KOPT-K1 (cell line): Measurements from ENCODE around the gene FKBP5.
"Not testable (repeated sequence)": the region's sequence is repeated elsewhere in the genome, so short reads cannot be mapped to it uniquely, and the experiment has no call there.

Experiments
- H3K27ac ChIP-seq: fragments of 200-600 bp; sonication (generic); 2 replicates; pipeline ENCODE4 v1.5.1; 2016; ENCODE audit warnings: antibody characterized with exemption, mild to moderate bottlenecking, low read depth, low read length; ENCODE audit not compliant: poor library complexity, severe bottlenecking
- H3K36me3 ChIP-seq: fragments of 200-600 bp; sonication (generic); 2 replicates; pipeline ENCODE4 v1.5.1; 2017; ENCODE audit warnings: antibody characterized with exemption, mild to moderate bottlenecking, low read length, moderate library complexity; ENCODE audit not compliant: insufficient read depth
- H3K9me3 ChIP-seq: fragments of 200-600 bp; sonication (generic); 2 replicates; pipeline ENCODE4 v1.5.1; 2017; ENCODE audit warnings: antibody characterized with exemption, low read length, mild to moderate bottlenecking; ENCODE audit not compliant: insufficient read depth, poor library complexity, severe bottlenecking

The FKBP5 gene

DNA sequence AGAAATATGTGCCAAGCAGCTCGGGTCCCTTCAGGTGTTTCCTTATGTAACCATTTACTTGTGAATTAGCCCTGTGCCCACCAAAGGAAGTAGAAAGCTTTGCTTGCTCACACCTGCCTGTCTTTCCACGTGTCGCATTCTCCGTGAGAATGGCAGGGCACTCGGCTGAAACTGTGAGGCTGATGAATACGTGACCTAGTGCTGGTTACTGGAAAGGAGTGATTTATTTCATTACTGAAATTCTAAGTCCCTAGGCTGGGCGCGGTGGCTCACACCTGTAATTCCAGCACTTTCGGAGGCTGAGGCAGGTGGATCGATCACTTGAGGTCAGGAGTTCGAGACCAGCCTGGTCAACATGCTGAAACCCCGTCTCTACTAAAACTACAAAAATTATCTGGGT, 130.1 kb downstream of the FKBP5 start:
- no peak overlapping the region for H3K27ac ChIP-seq
- no peaks in the 10 kb centered on the region for H3K36me3 ChIP-seq
- no peaks in the 10 kb centered on the region for H3K9me3 ChIP-seq

DNA sequence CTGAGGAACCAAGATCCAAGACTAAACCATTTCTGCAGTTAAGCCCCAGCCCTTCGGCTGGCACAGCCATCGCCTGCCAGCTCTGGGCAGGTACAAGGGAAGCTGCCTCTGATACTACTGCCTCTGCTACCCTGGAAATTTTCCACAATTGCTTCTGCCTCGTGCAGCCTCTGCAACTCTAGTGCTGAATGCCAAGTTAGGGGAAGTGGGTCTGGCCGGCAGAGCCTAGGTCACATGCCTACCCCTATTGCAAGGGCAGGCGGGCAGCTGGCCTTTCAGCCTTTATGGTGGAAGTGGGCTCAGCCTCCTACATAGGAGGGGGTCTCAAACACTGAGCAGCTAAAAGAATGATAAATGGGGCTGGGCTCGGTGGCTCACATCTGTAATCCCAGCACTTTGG, 131.5 kb downstream of the FKBP5 start:
- no peaks in the 10 kb centered on the region for H3K36me3 ChIP-seq
- no peak overlapping the region for H3K27ac ChIP-seq
- H3K9me3 ChIP-seq: no peaks in the 10 kb centered on the region

GRCh38 chr6:35554811-35555210, 133.9 kb downstream of the FKBP5 start:
- Histone ChIP-seq H3K36me3 (no peaks in the 10 kb centered on the region), H3K27ac (no peak overlapping the region), H3K9me3 (peaks cover 12% of the 10 kb centered on the region)

DNA sequence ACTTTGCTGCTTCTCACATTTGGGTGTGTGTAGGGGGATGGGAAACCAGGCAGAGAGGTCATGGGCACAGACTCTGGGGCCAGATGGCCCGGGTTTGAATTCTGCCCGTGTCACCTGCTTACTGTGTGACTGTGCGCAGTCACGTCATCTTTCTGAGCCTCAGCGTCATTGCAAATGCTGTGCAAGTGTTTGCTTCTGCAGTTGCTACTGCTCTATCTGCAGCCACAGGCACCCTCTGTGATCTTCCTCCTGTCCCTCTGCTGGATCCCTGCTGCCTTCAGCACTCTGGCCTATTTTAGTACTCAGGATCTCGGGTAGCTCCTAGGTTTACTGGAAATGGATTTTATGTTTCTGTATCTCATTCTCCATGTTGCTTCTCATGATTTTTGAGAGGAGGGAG, 135.4 kb downstream of the FKBP5 start:
- Histone ChIP-seq H3K27ac (no peak overlapping the region), H3K9me3 (peaks cover 15% of the 10 kb centered on the region), H3K36me3 (no peaks in the 10 kb centered on the region)

DNA sequence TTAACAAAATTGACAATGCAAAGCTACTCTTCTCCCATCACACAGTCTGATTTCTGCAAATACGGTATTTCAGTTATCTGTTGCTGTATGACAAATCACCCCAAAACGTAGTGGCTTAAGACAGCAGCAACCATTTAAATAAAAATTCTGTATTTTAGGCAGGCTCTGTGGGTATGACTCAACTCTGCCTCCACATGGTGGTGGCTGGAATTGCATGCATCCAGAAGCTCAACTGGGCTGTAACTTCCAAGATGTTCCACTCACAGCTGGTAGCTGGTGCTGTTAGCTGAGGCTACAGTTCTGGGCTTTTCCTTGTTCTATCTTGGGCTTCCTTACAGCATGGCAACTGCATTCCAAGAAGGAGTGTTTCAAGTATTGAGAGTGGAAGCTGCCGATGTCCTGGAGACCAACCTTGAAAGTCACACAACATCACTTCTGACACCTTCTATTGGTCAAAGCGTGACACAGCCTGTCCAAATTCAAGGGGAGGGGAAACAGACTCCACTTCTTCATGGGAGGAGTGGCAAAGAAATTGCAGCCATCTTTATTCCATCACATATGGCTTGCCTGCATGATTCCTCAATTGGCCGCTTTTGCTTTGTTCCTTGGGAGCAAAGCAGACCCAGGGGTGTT, 136.3 kb downstream of the FKBP5 start:
- Histone ChIP-seq H3K36me3 (no peaks in the 10 kb centered on the region), H3K9me3 (peaks cover 15% of the 10 kb centered on the region), H3K27ac (no peak overlapping the region)

- H3K27ac ChIP-seq: no peak overlapping the region
- no peaks in the 10 kb centered on the region for H3K36me3 ChIP-seq
- peaks cover 15% of the 10 kb centered on the region for H3K9me3 ChIP-seq
These were observed 138.3 kb downstream of the FKBP5 start for GRCh38 chr6:35550437-35550836.

- Histone ChIP-seq H3K9me3 (peaks cover 15% of the 10 kb centered on the region), H3K27ac (no peak overlapping the region), H3K36me3 (no peaks in the 10 kb centered on the region)
These were observed 141.0 kb downstream of the FKBP5 start for GRCh38 chr6:35547676-35548075.

DNA sequence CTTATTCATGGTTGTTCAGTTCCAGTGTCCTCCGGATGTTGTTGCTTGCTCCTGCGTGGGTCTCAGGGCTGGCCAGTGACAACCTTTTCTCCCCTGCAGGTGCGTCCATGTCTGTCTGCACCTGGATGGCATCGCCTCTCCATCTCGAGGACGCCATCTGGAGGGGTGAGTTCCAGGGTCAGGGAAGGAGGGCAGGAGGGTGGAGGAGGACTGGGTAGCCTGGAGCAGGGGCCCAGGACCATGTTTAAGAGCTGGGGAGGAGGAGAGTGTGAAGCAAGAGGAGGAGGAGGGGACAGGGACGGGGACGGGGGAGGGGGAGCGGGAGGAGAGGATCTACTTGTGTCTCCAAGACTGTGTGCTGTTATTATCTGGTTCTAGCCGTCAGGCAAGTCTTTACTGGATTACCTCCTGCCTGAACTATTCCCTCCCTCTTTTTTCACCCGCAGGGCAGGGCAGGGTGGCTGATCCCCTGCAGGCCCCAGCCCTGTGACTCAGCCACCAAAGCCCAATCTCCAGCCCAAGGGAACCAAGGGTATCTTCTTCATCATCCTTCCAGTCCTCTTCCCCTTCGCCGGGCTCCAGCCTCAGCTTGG, 143.8 kb downstream of the FKBP5 start:
- Histone ChIP-seq H3K36me3 (no peaks in the 10 kb centered on the region), H3K27ac (no peak overlapping the region), H3K9me3 (peaks cover 3% of the 10 kb centered on the region)

- Histone ChIP-seq H3K27ac (no peak overlapping the region), H3K36me3 (no peaks in the 10 kb centered on the region), H3K9me3 (no peaks in the 10 kb centered on the region)
These were observed 145.1 kb downstream of the FKBP5 start for GRCh38 chr6:35543459-35544193.

DNA sequence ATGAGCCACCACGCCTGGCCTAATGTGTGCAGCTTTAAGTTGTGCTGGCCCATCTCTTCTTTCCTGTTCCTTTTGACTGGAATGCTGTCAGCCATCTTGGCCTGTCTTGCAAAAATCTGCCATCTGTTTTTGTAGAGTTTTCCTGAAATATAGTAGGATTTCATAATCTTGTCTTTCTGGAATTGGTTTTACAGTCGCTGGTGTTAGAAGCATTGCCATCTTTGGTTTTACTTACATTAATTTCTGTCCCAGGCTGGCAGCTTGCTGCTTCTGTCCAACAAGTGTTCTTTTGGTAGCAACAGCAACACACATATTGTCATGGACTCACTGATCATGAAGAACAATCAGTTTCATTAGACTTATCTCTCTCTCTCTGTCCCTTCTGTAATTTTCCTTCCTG, 146.9 kb downstream of the FKBP5 start:
- H3K9me3 ChIP-seq: no peaks in the 10 kb centered on the region
- H3K36me3 ChIP-seq: no peaks in the 10 kb centered on the region
- no peak overlapping the region for H3K27ac ChIP-seq

DNA sequence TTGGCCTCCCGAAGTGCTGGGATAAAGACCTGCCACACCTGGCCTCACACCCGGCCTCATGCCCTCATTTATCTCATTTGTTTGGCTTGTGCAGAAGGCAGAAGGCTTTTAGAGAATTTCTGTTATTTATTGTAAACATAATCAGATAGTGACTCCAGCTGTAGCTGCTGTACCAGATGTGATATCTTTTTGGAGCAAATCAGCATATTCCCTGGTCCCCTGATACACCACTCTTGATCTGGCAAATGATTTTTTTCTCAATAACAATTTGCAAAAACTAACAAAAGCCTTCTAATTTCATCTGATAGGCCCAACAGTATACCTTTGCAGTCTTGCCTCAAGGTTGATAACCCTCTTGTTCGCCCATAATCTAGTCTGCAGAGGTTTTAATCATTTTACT, 149.5 kb downstream of the FKBP5 start:
- Histone ChIP-seq H3K36me3 (no peaks in the 10 kb centered on the region), H3K9me3 (no peaks in the 10 kb centered on the region), H3K27ac (no peak overlapping the region)

GRCh38 chr6:35535847-35536246, 152.9 kb downstream of the FKBP5 start:
- not testable (repeated sequence) for H3K9me3 ChIP-seq, H3K36me3 ChIP-seq, H3K27ac ChIP-seq

GRCh38 chr6:35534407-35535170, 154.1 kb downstream of the FKBP5 start:
- Histone ChIP-seq H3K36me3 (no peaks in the 10 kb centered on the region), H3K9me3 (no peaks in the 10 kb centered on the region), H3K27ac (peak overlapping the region; percentile 54)

GRCh38 chr6:35533981-35534380, 154.7 kb downstream of the FKBP5 start:
- Histone ChIP-seq H3K27ac (peak overlapping the region; percentile 54), H3K36me3 (no peaks in the 10 kb centered on the region), H3K9me3 (no peaks in the 10 kb centered on the region)

GRCh38 chr6:35532126-35532525, 156.6 kb downstream of the FKBP5 start:
- no peaks in the 10 kb centered on the region for H3K9me3 ChIP-seq
- no peaks in the 10 kb centered on the region for H3K36me3 ChIP-seq
- H3K27ac ChIP-seq: no peak overlapping the region
